GM19240 (cell line): ENCODE data around the gene RIOK3.
"Not testable (repeated sequence)": the region's sequence is repeated elsewhere in the genome, so short reads cannot be mapped to it uniquely, and the experiment has no call there.

Experiments
- DNase-seq: peaks from one replicate; pipeline ENCODE4 v3.0.0; 2011; ENCODE audit warnings: low spot score; ENCODE audit not compliant: insufficient read length

The RIOK3 gene, protein sequence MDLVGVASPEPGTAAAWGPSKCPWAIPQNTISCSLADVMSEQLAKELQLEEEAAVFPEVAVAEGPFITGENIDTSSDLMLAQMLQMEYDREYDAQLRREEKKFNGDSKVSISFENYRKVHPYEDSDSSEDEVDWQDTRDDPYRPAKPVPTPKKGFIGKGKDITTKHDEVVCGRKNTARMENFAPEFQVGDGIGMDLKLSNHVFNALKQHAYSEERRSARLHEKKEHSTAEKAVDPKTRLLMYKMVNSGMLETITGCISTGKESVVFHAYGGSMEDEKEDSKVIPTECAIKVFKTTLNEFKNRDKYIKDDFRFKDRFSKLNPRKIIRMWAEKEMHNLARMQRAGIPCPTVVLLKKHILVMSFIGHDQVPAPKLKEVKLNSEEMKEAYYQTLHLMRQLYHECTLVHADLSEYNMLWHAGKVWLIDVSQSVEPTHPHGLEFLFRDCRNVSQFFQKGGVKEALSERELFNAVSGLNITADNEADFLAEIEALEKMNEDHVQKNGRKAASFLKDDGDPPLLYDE

DNA sequence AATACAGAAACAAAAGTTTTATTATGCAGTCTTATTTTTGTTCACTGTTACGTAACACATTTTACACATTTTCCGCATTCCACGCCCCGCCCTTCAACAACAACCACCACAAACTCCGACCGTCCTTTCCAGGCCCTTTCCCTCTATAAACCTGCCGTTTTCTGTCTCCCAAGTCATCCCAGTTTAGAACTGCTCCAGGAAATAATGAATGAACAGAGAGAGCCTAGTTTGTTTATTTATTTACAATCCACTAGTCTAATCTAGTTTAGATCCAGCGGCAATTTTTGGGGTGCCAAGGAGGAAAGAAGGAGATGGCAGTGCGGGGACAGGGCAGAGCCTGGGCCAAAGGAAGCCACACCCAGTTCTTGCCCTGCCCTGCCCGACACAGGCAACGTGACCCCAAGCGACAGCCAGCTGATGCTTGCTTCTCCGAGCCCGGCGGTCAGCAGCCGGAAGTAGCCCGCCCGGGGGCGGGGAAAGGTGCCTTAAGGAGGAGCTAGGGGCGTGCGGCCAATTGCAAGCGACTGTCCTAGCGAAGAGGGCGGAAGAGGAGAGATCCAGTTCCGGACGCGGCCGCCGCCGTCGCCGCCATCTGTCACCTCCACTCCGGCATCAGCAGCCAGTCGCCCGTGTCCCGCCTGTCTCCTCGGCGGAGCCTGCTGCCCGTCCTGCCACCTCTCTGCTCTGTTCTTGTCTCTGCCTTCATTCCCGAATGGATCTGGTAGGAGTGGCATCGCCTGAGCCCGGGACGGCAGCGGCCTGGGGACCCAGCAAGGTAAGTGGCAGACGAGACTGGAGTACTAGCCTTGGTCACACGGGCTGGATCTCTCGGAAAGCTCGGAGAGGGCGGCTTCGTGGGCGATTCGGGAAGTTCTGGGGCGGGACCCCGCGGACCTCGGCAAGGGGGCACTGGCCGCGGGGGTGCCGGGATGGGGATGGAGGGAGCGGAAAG, at the start of gene RIOK3:
TSS of gene RIOK3 (plus strand) at position 560 of the 952 bp plus-strand sequence. CDS start at position 713, 153 bp downstream.
- peak; percentile 92 for DNase-seq

DNA sequence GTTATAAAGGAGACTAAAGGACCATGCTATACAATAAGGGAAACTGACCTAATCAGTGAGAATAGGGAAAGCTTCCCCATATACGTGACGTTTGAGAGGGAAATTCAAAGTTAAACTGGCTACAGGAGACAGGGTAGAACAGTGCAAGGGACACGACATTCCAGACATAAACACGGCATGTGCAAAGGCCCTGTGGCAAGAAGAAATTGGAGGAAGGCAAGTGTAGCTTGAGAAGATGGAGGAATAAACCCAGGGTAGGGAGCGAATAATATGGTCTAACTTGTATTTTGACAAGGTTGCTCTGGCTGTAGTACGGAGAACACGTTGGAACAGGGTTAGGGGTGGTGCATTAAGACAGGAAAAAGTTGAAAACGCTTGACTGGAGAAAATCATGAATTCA, 49.8 kb upstream of the RIOK3 start:
- DNase-seq = no peak

DNA sequence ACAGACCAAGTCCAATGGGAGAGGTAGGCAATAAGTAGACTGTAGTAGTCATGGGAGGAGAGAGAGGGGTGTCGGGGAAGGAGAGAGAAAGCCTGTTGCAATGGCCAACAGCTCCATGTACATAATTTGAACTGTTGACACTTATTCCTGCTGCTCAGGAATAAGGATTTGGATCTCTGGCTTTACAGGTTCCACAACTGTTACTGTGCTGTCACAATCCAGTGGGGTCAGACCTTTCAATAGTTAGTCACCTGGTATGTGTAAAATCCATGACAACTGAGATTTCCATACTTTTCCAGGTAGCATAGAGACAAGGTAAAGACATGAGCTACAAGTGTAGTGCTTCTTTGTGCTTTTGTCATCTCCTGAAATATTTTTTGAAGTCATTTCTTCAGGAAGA, 47.5 kb upstream of the RIOK3 start:
- DNase-seq = no peak

DNA sequence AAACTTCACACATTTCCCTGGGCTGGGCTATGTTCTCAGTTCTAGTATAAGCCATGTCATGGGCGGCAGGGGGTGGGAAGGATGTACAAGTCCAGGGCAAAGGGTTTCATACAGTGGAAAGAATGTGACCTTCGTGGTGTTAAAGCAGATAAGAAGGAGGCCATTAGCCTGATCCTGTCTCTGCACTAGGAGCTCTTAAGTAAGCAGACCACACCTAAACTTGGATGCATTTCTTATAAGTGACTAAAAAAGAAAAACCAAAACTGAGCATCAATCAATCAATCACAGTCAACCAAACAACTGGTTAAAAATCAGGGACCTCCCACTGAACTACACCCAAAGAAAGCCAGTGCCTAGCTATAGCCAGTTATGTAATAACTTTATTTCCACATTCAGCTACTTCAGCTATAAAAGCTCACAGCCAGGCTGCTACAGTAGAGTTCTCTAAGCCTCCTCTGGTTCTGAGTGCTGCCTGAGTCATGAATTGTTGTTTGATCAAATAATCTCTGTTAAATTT, 46.8 kb upstream of the RIOK3 start:
- DNase-seq = no peak

DNA sequence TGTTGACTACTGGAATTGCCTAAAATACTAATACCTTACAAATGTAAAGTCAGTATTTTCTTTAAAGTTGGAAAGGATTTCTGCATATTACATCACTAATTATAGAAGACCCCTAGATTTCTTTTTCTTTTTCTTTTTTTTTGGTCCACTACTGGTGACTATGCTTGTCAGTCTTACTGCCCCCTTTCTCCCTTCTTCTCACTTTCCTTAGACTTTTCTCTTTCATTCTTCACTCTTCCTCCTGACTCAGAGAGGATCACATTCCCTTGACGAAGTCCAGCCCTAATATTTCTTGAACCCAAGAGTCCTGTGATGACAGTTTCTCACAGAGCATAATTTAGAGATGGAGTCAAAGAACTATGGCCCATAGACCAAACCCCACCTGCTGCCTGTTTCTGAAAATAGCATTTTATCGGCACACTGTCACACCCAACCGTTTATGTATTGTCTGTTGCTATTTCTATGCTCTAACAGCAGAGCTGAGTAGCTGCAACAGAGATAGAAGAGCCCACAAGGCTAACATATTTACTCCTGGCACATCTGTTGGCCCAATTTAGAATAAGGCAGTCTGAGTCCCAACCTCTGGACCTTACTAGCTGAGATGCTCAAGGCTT, 40.6 kb upstream of the RIOK3 start:
- no peak for DNase-seq

DNA sequence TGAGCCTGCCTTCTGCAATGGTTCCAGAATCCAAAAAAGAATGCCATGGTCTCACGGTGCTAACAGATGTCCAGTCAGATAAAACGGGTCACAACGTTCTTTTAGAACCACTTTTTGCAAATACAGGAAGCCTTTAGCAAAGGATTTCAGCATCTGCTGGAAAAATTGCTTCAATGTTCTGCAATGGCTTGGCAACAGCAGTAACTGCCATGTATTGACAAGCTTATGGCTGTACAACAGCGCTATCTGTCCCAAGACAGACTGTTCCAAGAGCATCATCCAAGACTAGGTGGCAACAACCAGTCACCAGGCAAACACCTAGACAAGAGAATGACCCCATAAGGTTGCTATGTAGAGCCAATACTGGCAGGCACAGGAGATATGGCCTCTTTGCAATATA, 37.6 kb upstream of the RIOK3 start:
- DNase-seq = no peak

DNA sequence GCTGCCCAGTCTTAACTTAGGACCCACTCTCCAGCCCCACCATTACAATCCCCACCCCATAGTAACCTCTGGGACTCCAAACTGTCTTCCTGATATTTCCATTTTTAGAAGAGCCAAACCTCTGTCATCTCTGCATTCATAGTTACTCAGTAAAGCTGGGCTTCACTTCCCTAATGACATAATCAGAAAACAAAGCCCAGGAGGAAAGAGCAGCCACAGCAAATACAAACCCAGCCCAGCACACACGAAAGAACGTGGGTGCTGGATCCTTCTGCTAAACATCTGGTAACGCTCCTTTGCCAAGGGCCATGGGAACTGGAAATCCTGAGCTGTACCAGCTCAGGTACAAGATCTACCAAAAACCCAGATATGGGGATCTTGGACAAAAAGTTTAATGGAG, 36.8 kb upstream of the RIOK3 start:
- no peak for DNase-seq

DNA sequence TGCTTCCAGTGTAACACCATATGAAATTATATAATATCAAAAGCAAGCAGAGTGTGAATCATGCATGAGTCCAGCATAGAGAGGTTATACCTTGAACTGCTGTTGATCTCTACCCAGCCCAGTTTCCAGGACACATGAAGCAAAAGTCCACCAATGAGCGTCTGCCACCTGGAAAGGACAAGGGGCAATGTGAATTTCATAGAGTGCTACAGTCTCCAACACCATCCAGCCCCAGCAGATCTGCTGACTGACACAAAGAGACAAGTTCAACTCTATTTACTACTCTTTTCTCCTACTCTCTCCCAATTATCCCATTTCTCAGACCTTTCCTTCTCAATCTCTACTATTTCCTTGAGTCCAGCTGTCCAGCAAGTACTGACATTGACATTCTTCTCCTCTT, 31.8 kb upstream of the RIOK3 start:
- no peak for DNase-seq

DNA sequence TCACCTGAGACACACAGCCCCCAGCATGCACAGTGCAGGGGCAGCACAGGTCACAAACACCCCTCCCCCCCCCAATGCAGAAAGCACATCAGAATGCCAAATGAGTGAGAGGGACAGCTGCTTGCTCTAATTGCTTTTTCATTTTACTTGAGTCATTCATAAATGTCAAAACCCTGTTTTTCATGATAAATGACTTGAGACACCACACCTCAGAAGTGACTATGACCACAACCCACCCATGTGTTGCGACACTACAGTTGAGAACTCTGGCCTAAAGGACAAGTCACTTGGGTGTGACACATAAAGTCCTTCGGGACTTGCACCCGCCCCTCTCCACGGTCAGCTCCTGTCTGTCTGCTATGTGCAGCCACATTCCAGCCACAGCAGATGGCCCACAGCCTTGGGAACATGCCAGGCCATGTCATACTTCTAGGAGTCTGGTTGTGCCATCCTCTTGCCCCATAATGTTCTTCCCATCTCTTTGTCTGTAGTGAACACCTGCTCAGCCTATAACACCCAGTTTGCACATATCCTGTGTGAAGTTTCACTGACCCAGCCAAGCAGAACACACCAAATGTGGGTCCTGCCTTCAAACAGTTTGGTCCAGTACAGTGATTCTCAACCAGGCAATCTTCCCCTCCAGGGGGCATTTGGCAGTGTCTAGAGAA, 30.2 kb upstream of the RIOK3 start:
- peak; percentile 38 for DNase-seq

DNA sequence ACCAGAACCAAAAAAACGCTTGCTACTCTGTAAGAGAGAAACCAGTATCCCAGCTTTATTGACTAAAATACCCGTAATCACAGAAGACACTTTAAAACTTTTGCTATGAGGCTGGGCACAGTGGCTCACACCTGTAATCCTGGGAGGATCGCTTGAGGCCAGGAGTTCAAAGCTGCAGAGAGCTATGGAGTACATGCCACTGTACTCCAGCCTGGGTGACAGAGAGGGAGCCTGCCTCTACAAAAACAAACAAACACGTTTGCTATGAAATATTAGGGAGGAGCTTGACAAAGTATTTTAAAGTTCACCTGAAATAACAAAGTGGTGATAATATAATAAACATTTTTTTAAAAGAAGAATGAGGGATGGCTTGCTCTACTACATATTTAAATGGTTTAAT, 28.5 kb upstream of the RIOK3 start:
- DNase-seq = no peak

DNA sequence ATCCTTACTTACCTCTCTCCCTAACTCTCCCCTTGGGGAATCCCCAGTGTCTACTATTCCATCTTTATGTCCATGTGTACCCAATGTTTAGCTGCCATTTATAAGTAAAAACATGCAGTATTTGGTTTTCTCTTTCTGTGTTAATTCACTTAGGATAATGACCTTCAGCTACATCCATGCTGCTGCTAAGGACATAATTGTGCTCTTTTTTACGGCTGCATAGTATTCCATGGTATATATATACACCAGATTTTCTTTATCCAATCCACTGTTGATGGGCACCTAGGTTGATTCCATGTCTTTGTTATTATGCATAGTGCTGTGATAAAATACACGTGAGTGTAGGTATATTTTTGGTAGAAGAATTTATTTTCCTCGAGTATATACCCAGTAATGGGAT, 24.3 kb upstream of the RIOK3 start:
- DNase-seq = no peak

DNA sequence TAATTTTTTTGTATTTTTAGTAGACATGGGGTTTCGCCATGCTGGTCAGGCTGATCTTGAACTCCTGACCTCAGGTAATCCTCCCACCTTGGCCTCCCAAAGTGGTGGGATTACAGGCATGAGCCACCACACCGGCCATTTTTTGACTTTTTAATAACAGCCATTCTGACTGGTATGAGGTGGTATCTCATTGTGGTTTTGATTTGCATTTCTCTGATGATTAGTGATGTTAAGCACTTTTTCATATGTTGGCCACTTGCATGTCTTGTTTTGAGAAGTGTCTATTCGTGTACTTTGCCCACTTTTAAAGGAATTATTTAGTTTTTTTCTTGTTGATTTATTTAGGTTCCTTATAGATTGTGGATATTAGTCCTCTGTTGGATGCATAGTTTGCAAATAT, 23.5 kb upstream of the RIOK3 start:
- DNase-seq = not testable (repeated sequence)

DNA sequence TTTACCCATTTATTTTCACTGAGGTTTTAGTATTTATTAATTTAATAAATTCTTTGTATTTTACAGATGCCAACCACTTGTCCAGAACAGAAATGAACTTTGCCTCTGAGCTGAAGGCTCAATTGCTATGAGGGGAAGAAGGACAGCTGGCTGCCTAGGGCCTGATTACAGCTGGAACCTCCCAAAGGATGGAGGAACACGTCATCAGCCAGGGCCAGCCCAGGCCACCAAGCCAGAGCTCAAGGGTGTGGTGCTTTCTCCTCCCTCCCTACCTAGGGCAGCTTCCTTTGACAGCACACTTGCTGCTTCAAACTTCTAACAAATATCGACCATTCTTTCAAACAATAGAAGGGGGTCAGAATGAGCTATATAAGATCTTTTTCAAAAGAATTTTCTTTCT, 19.7 kb upstream of the RIOK3 start:
- DNase-seq = no peak

DNA sequence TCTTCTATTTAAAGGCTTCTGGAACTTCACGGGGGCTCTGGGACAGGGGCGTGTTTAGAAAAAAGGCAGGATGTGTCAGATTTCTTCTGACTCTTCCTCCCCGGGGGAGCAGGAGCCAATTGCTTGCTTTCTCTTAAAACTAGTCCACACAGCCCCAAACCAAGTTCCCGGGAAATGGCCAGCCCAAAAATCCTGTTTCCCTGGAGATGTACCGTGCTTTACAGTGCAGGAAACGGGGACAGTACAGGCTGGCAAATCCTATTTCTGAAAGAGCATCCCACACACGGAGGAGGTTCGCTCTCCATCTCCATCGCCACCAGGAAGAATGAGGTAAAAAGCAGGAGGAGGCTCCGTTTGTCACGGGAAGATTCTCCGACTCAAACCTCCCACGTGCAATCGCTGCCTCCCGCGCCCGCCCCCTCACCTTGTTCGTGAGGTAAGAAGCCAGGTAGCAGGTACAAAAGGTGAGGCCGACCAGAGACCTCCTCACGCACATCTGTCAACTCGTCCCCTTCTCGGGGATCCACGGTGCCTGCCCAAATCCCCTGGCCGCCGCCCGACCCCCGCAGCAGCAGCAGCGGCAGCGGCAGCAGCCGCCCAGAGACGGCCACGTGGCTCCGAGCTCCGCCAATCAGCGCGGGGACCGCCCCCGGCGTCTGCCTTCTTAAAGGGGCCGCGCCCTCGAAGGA, 15.6 kb upstream of the RIOK3 start:
- DNase-seq = peak; percentile 64

DNA sequence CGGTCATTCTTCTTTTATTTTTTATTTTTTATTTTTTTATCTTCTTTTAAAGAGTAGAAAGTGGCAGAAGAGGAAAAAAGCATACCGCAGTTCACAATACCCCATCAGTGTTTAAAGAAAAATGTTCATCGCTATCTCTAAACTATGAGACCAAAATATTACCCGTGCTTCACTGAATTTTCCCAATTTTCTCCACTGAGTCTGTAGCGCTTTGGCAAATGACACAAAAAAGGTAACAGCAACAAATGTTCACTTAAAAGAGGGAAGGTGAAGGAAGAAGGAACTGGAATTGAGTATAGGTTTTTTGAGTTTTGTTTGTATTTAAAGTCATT, 15.1 kb upstream of the RIOK3 start:
- DNase-seq = no peak

DNA sequence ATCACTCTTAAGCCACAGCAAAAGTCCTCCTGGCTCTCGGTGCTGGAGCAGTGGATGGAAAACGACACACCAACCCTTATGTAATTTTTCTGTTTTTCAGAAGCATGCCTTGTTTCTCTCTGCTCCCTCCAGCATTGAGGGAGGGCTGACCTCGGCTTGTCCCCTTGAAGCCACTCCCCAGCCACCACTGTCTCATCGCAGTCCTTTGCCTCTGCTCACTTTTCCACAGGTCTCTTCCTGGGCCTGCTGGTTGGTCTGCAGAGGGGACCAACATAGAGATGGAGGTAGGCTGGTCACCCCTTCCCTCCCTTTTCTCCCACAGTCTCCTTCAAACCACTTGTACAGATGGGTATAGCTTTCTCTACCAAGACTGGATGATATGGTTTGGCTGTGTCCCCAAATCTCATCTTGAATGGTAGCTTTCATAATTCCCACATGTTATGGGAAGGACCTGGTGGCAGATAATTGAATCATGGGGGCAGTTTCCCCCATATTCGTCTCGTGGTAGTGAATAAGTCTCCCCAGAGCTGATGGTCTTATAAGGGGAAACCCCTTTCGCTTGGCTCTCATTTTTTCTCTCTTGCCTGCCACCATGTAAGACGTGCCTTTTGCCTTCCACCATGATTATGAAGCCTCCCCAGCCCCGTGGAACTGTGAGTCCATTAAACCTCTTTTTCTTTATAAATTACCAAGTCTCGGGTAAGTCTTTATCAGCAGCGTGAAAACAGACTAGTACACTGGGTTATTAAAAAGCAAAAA, 14.3 kb upstream of the RIOK3 start:
- DNase-seq = no peak

DNA sequence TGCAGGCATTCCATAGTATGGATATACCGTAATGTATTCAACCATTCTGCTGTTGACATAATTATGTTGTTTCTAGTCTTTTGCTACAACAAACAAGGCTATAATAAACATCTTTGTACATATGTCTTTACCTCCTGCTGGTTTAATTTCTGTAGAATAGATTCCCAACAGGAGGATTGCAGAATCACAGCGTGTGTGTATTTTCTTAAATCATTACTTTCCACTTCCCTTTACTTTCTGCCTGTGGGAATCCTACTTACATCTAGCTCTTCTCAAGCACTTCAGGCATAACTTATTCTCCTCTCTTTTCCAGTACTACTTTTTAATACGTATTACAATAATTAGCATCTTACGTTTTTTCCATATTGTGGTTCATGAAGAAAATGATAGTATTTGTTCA, 13.0 kb upstream of the RIOK3 start:
- no peak for DNase-seq

DNA sequence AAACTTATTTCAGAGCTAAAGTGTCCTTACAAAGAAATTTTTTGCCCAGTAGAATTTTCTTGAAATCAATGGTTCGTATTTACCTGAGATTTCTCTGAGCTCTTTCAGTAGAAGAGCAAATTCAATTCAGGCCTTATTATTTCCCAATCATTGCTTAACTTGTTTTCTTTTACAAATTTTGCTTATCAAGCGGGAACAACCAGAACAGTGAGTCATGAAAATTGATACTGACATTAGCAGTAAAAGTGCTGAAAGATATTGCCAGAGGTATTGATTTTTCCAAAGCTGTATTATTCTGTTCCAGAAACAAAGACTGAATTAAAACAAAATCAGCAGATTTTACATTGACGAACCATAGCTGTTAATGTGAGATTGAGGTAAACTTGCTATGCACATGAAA, 10.1 kb upstream of the RIOK3 start:
- no peak for DNase-seq

DNA sequence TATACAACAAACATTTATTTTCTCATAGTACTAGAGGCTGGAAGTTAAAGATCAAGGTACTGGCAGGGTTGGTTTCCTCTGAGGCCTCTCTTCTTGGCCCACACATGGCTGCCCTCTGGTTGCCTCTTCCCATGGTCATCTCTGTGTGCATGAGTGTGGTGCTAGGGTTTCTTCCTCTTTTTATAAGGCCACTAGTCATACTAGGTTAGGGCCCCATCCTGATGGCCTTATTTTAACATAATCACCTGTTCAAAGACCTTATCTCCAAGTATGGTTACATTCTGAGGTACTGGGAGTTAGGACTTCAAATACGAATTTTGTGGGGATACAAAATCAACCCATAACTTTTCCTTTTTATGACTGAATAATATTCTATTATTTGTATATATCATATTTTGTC, 4.8 kb upstream of the RIOK3 start:
- no peak for DNase-seq

DNA sequence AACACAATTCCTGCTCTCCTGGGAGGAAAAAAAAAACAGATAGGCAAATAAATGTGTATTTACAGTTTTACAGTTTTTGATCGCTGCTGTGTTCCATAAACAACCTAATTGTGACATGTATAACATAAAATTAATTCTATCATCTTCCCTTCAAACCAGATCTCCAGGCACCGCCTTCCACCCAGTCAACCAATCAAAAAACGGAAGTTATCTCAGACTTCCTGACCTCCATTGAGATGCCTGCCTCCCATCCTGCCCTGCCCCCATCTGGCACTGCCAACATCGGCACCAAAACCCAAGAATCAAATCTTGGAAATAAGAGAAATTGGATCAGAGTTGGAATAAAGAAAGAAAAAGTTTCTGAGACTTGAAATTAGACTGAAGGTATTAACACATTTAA, 3.1 kb upstream of the RIOK3 start:
- DNase-seq = no peak
